GM19397 (cell line): ENCODE data around the gene EHMT2.
A peak's percentile ranks its signal among the peaks of the same experiment; 100 is the strongest.
"Not testable (repeated sequence)": the region's sequence is repeated elsewhere in the genome, so short reads cannot be mapped to it uniquely, and the experiment has no call there.

Experiments
- ATAC-seq: cut with Tn5 transposase; IDR thresholded peaks from one replicate; pipeline ENCODE4 v1.9.1; 2021; ENCODE audit warnings: mild to moderate bottlenecking, moderate library complexity; ENCODE audit not compliant: unreplicated experiment

Gene EHMT2

GRCh38 chr6:31874084-31874670 lies 23.3 kb downstream of the EHMT2 start:
- no peak for ATAC-seq

DNA sequence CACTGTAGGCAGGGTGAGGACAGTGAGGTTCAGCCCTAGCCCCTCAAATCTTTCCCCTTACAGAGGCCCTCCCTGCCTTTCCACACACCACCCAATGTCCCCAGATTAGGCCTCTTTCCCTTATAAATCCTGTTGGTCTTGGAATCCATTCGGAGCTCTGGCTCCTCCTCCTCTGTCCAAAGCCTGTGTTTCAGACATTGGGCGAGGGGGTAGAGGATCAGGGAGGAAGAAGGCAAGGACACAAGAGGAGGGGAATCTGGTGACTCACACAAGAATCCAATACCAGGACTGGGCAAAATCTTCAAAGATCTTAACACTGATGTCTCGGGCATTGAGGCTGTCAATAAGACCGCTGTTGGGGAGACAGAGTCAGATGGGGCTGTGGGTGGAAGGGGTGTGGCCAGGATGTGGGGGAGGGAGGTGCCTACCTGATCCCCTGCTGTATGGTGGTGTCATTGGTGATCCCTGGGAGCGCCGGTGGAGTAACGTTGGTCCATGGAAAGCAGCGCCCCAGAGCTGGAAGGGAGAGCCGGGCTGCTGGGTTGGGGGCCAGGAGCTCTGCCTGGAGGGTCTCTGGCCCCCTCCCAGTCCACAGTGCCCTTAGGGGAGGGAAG lies 26.3 kb downstream of the EHMT2 start:
- no peak for ATAC-seq

GRCh38 chr6:31870385-31870921 lies 27.0 kb downstream of the EHMT2 start:
- no peak for ATAC-seq

- ATAC-seq: no peak
Measured at GRCh38 chr6:31869343-31869742, 28.2 kb downstream of the EHMT2 start.

- ATAC-seq: not testable (repeated sequence)
Measured at GRCh38 chr6:31868658-31868971, 28.9 kb downstream of the EHMT2 start.

GRCh38 chr6:31865205-31866118 lies 32.0 kb downstream of the EHMT2 start:
- no peak for ATAC-seq

- no peak for ATAC-seq
Measured at GRCh38 chr6:31864818-31865204, 32.7 kb downstream of the EHMT2 start.

- not testable (repeated sequence) for ATAC-seq
Measured at GRCh38 chr6:31864123-31864562, 33.4 kb downstream of the EHMT2 start.

DNA sequence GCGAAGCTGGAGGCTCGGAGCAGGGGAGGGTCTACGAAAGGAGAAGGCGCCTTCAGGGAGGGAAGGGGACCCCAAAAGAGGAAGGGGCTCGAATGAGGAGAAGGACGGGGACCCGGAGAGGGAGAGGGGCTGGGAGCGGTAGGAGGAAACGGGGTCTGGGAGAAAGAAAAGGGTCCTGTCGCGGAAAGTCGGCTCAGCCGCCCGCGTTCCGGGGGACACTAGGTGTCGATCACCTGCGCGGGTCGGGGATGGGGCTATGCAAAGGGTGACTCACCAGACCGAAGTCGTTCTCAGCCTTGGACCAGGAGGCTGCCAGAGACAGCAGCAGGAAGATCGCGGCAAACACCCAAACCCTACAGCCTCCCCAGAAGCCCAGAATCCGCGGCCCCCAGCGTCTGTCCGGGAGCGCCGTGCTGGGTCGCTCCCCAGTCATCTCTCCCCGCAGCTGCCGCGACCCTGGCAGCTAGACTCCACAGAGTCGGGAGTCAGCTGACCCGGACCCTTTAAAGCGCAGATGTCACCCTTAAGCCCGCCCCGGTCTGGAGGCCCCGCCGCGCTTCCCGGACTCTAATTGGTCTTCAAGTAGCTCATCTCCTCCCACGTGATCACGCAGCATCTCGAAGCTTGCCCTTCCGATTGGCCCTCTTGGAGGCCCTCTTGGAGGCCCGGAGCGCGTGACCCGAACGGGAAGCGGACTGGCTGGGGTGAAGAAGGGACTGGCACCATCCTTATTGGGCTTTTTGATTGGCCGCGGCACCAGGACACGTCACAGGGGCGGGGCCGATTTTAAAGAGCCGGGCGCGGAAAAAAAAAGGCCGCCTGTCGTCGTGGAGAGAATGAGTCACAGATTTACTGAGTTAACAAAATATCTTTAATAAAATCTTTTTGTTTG lies 34.9 kb downstream of the EHMT2 start, which contains the start of gene NEU1:
NEU1 (minus strand) TSS at position 478 of the 892 bp plus-strand sequence; CDS start at position 433, 45 bp downstream.
- ATAC-seq: peak; percentile 94

DNA sequence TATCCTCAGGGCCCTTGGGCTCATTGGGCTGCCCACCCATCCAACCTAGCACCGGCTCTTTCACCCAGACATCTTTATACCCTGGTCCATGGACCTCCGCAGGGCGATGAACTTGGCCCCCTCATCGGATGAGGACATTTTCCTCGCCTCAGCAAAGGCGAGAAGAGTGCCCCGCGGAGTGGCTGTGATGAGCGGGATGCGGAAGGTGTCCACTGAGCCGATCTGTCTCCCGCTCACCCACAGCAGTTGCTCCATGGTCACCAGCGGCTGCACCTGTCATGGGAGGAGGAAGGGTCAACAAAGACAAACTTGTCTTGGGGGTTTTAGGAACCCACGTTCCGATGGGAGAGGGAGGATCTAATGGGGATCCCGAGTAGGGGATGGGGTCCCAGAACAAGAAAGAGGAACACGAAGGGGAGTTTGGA lies 35.6 kb downstream of the EHMT2 start:
- no peak for ATAC-seq

- no peak for ATAC-seq
Measured at GRCh38 chr6:31861150-31861549, 36.3 kb downstream of the EHMT2 start.

- ATAC-seq: no peak
Measured at GRCh38 chr6:31860349-31860748, 37.1 kb downstream of the EHMT2 start.

DNA sequence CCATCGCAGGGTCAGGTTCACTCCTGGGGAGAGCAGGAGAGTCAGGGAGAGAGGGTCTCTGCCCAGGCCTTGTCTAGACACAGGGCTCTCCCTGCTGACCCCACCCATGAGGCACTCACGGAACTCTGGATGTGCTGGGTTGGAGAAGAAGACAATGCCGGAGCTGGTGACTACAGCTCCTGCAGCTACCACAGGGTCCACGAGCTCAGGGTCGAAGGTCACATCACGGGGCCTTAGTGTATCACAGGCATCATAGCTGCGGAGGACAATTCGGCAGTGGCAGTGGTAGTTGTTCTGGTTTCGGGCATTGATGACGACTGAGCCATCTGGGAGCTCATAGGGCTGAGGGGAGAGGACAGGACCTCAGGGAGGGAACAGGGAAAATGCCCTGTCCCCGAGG lies 37.6 kb downstream of the EHMT2 start:
- no peak for ATAC-seq

- ATAC-seq: no peak
Measured at GRCh38 chr6:31858707-31859106, 38.8 kb downstream of the EHMT2 start.

DNA sequence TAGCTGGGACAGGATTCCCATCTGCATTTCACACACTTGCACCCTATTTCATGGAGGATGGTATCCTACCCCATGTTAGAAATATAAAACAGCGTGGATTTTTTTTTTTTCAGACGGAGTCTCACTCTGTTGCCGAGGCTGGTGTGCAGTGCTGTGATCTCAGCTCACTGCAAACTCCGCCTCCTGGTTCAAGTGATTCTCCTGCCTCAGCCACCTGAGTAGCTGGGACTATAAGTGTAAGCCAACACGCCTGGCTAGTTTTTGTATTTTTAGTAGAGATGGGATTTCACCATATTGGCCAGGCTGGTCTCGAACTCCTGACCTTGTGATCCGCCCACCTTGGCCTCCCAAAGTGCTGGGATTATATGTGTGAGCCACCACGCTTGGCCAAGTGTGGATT lies 39.7 kb downstream of the EHMT2 start:
- not testable (repeated sequence) for ATAC-seq

DNA sequence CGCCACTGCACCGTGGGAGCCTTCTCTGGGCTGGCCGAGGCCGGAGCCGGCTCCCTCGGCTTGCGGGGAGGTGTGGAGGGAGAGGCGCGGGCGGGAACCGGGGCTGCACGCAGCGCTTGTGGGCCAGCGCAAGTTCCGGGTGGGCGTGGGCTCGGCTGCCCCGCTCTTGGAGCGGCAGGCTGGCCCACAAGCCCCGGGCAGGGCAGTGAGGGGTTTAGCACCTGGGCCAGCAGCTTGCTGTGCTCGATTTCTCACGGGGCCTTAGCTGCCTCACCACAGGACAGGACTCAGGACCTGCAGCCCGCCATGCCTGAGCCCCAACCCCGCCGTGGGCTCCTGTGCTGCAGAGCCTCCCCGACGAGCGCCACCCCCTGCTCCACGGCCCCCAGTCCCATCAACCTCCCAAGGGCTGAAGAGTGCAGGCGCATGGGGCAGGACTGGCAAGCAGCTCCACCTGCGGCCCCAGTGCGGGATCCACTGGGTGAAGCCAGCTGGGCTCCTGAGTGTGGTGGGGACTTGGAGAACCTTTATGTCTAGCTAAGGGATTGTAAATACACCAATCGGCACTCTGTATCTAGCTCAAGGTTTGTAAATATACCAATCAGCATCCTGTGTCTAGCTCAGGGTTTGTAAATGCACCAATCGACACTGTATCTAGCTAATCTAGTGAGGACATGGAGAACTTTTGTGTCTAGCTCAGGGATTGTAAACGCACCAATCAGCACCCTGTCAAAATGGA lies 45.3 kb downstream of the EHMT2 start:
- not testable (repeated sequence) for ATAC-seq

DNA sequence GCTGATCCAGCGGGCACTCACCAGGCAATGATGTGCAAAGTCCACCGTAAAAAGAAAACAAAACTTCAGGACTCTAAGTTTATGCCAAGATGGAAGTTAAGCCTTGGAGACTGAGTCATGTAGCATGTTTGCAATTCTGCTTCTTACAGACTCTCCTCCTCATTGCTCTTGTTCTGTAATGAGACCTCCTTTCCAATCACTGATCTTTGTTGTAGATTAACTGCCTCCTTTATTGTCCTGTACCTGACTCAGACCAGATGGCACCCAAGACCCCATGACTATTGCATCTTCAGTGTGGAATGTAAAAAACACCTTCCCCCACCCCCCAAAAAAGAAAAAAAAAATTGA lies 46.0 kb downstream of the EHMT2 start:
- ATAC-seq: no peak

DNA sequence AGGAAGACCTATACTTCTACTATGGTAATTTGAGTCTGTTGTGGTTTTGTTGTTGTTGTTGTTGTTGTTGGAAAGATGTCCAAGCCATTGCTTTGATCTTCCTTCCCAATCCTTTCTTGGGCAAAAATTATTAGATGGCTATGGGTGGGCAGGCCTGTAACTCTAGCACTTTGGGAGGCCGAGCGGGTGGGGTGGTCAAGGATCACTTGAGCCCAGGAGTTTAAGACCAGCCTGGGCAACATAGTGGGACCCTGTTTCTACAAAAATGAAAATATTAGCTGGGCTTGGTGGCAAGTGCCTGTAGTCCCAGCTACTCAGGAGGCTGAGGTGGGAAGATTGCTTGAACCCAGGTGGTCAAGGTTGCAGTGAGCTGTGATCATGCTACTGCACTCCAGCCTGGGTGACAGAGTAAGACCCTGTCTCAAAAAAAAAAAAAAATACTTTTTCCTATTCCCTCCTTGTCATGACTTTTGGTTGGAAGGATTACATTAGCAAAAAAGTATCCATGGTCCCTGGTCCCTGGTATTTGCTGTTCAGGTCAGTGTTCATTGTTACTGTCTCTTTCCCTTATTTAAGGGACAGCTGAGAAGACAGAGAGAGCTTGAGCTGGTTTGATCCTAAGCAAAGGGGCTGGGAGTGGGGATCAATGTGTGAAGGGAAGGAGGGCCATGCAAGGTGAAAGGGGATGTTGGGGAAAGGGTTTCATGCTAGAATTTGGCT lies 46.6 kb downstream of the EHMT2 start:
- no peak for ATAC-seq

DNA sequence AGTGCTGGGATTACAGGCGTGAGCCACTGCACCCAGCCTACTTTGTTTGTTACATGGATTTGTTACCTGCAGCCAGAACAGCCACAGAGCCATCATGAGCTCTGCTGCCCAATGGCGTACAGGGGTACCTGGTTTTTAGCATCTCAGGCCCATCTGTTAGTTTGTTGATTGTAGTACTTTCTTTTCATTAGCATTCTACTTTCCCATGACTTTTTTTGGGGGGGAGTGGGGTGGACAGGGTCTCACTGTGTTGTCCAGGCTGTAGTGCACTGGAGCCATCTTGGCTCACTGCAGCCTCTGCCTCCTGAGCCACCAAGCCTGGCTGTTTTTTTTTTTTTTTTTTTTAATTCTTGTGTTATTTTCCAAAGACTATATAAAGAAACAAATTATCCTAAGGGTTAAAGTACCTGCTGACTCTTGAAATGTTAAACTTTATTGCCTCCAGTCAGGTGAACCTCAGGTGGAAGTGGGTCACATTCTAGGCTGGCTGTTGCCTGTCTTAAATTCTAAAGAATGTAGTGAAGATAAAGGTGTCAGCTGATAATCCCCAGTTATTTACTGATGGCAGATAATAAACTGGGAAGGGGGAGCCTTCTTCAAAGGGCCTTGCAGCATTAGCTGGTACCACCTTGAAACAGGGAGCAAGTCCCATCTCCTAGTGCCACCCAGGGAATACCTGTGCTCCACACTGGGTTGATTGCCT lies 50.1 kb downstream of the EHMT2 start:
- no peak for ATAC-seq
